LHCN-M2 (cell line): ENCODE results near the gene ERH. TPM values are rescaled to one million over a fixed set of nuclear protein-coding genes. Genes with fewer than 3 reads are reported as not detected.
"Not testable (repeated sequence)": the region's sequence is repeated elsewhere in the genome, so short reads cannot be mapped to it uniquely, and the experiment has no call there.

Source experiments
- DNase-seq: peaks from one replicate; pipeline ENCODE4 v3.0.0-alpha.2; 2012; ENCODE audit warnings: low read depth
- polyA plus RNA-seq: library from polyadenylated mRNA; unstranded; fragments of >200 nt; gene quantifications from one replicate; pipeline ENCODE4 v1.2.1, GENCODE V29; 2012; ENCODE audit warnings: missing spikeins
- total RNA-seq: library from RNA; depleted of rRNA; stranded (reverse); fragments of >200 nt; gene quantifications from 2 replicates; pipeline ENCODE4 v1.2.3, GENCODE V29; 2014; rRNA removed

The ERH gene
- total RNA-seq: 147 and 159 TPM in 2 replicates
- 223 TPM for polyA plus RNA-seq

DNA sequence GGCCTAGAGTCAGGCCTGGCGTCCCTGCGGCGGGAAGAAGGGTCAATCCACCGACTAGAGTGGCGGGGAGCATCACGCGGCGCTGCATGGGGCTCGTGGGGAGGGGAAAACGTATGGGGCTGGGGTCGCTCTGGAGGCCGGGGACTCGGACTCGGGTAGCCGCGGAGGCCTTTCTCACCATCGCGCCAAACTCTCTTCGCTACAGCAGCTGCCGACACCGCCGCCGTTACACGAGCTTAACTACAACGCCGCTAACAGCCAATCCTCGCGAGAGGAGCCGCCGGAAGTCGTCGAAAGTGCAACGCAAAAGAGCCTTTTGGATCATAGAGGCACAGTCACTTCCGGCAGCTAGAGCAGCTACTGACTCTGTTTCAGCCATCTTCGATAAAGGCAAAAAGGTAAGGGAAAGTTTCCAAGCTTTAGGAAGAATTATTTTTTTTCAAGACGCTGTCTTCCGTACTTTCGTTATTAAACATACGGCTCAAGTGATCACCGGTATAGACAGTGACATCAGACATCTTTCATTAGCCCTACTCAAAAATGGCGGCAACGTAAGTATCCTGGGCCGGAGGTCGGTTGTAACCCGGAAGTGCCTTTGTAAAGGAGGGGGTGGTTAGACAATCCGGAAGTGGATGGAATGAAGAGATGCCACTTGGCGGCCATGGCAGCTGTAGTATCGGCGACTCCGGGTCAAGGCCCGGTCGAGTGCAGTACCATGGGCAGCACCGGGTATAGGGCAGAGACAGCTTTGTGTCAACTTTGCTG lies at the start of gene ERH, which contains the start of gene SLC39A9:
ERH (minus strand) TSS at position 247 of the 765 bp plus-strand sequence; CDS start at position 181, 66 bp downstream.
SLC39A9 (plus strand) TSS at position 640 of the 765 bp plus-strand sequence. CDS start 678 bp downstream, outside the sequence.
- peak; percentile 97 for DNase-seq

DNA sequence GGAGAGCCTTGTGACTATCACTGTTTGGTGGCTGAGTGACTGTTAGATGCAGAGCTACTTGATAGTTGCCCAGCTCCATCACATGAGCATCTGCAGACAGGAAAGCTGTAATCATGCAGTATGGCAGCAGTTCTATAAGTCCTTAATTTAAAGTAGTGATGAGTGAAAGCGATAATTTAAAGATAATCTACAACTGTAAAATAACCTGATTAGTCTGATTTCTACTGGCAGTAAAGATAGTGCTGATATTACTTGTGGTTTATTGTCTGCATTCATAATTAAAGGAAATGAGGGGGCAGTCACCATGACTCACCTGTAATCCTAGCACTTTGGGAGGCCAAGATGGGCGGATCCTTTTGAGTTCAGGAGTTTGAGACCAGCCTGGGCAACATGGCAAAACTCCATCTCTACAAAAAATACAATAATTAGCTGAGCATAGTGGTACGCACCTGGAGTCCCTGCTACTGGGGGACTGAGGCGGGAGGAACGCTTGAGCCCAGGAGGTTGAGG lies 45.3 kb upstream of the ERH start:
- DNase-seq: no peak

DNA sequence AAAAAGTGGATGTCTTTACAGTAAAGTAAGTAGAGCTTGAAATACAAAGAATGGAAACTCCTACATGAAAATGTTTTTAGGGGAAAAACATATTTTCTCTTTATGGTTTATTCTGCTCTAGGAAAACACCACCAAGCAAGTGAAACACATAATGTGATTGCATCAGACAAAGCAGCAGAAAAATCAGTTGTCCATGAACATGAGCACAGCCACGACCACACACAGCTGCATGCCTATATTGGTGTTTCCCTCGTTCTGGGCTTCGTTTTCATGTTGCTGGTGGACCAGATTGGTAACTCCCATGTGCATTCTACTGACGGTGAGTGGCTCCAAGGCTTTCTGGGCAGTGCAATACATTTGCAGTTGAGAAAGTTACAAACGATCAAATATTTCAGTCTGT lies 43.8 kb upstream of the ERH start:
- DNase-seq: no peak

DNA sequence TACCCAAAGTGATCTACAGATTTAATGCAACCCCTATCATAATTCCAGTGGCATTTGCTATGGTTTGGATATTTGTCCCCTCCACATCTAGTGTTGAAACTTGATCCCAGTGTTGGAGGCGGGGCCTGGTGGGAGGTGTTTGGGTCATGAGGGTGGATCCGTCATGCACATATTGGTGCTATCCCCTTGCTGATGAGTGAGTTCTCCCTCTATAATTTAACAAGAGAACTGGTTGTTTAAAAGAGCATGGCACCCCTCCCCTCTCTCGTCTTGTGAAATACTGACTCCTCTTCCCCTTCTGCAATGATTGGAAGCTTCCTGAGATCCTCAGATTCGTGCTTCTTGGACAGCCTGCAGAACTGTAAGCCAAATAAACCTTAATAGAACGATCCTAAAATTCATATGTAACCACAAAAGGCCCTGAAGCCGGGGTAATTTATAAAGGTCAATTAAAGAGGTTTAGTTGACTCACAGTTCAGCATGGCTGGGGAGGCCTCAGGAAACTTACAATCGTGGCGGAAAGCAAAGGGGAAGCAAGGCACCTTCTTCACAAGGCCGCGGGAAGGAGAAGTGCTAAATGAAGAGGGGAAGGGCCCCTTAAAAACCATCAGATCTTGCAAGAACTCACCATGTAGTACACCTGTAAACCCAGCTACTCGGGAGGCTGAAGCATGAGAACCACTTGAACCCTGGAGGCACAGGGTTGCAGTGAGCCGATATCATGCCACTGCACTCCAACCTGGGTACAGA lies 41.6 kb upstream of the ERH start:
- no peak for DNase-seq

DNA sequence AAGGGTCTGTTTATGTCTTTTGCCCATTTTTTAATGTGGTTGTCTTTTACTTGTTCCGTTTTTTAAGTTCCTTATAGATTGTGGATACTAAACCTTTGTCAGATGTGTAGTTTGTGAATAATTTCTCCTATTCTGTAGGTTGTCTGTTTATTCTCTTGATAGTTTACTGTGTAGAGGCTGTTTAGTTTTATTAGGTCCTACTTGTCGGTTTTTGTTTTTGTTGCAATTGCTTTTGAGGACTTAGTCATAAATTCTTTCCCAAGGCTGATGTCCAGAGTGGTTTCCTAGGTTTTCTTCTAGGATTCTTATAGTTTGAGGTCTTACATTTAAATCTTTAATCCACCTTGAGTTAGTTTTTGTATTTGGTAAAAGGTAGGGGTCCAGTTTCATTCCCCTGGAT lies 34.3 kb upstream of the ERH start:
- no peak for DNase-seq

DNA sequence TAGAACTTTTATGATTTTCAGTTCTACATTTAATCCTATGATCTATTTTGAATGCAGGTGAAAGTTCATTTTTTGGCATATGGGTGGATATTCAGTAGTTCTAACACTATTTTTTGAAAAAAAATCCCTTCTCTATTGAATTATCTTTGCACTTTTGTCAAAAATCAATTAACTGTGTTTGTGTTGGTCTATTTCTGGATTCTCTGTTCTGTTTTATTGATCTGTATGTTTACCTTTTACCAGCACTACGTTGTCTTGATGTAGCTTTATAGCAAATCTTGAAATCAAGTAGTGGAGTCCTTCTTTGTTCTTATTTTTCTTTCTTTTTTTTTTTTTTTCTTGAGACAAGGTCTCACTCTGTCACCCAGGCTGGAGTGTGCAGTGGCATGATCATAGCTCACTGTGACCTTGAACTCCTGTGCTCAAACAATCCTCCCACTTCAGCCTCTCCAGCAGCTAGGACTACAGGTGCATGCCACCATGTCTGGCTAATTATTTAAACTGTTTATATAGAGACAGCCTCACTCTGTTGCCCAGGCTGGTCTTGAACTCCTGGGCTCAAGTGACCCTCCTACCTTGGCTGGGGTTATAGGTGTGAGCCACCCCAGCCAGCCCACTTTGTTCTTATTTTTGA lies 32.3 kb upstream of the ERH start:
- no peak for DNase-seq

DNA sequence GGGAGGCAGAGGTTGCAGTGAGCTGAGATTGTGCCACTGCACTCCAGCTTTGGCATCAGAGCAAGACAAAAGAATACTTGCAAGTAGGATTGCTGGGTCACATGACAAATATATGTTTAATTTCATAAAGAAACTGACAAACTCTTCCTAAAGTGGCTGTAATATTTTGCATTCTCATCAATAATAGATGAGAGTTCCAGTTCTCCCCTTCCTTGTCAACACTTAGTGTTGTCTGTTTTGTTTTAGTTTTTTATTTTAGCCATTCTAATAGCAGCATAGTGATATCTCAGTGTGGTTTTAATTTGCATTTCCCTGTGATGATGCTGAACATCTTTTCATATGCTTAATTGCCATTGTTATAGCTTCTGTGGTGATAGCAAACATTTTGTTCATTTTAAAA lies 31.5 kb upstream of the ERH start:
- no peak for DNase-seq

DNA sequence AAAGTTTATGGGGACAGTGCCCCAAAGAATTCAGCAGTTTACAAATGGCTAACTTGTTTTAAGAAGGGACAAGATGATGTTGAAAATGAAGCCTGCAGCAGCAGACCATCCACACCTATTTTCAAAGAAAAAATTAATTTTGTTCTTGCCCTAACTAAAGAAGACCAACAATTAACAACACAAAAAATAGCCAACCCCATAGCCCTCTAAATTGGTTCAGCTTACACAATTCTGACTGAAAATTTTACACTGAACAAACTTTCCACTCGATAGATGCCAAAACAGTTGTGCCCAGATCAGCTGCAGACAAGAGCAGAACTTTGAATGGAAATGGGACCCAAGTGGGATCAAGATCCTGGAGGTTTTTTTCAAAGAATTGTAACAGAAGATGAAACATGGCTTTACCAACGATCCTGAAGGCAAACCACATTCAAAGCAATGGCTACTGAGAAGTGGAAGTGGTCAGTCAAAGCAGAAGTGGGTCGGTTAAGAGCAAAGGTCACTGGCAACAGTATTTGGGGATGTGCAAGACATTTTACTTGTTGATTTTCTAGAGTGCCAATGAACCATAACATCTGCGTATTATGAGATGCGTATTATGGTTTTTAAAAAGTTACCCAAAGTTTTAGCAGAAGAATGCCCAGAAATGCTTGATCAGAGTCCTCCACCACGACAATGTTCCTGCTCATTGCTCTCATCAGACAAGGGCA lies 30.3 kb upstream of the ERH start:
- DNase-seq: no peak

DNA sequence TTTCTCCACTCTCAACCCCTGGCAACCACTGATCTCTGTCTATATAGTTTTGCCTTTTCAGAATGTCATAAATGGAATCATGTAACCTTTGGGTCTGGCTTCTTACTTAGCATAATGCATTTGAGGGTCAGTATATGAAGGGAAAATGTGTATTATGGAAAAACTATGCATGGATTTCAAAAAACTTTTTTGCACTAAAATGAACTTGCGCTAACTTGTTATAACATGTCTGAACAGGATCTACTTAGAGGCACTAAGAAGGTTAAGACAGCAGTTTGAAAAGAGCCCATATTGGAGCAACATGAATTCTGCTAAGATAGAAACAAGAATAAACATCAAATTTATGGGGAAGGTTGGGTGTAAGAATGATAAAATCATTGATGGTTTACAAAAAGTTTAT lies 29.5 kb upstream of the ERH start:
- no peak for DNase-seq

DNA sequence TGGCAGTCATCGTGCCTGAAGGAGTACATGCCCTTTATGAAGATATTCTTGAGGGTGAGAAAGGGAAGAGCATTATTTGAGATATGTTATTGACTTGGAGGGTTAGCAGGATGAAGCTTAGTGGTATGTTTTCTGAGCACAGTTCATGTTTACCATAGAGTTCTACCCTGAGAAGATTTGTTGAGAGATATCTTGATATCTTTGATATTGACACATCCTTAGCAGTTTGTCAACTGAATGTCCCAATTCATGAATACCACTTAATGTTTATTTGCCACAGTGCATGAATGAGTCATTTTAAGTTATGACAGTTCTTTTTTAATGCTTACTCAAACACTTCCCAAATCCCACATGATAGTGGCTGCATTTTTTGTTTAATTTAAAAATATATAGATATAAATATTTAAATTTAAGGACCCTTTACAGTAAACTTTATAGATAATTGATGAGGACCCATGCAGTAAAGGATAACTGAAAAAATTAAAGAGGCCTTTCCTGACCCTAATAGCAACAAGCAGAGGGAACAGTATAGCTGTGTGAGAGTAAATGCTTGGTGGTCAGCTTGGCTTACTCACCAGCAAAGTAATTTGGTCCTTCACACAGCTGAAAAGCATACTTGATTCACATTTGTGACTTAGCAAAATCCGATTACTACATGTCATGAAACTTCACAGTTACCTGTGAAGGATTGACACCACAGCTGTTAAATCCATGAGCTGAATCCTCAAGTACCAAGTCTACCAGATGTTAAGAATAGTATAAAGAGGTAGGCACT lies 26.2 kb upstream of the ERH start:
- DNase-seq: peak; percentile 84

DNA sequence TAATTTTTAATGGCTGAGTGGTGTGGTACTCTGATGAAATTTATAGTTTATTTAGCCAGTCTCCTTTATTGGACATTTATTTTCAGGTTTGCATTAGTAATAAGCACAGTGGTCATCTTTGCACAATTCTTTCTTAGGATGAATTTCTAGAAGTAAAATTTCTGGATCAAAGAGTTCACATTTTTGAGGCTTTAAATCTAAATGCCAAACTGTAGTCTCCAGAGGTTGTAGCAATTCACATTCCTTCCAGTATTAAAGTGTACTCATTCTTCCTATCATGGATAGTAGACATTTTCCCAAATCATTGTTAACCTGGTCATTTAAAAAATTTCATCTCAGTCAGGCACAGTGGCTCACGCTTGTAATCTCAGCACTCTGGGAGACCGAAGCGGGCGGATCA lies 25.2 kb upstream of the ERH start:
- DNase-seq: peak; percentile 28

DNA sequence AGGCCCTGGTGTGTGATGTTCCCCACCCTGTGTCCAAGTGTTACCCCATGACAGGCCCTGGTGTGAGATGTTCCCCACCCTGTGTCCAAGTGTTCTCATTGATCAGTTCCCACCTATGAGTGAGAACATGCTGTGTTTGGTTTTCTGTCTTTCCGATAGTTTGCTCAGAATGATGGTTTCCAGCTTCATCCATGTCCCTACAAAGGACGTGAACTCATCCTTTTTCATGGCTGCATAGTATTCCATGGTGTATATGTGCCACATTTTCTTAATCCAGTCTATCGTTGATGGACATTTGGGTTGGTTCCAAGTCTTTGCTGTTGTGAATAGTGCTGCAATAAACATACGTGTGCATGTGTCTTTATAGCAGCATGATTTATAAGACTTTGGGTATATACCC lies 18.0 kb upstream of the ERH start:
- DNase-seq: not testable (repeated sequence)

DNA sequence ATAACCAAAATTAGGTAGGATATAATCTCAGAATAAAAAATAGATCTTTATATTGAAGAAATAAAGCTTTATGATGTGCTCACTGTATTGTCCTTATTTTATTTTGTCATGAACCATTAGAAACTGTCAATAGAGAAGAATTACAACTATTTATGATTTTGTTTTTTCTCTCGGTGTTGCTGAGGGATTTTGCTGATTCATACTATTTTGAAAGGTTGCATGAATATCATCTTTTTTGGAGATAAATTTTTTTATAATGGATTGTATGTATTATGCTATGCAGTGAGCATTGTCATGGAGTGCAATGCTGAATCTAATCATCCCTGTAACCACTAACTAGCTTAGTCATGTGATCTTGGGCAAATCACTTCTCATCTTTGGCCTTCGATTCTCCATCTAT lies 15.4 kb upstream of the ERH start:
- DNase-seq: no peak

DNA sequence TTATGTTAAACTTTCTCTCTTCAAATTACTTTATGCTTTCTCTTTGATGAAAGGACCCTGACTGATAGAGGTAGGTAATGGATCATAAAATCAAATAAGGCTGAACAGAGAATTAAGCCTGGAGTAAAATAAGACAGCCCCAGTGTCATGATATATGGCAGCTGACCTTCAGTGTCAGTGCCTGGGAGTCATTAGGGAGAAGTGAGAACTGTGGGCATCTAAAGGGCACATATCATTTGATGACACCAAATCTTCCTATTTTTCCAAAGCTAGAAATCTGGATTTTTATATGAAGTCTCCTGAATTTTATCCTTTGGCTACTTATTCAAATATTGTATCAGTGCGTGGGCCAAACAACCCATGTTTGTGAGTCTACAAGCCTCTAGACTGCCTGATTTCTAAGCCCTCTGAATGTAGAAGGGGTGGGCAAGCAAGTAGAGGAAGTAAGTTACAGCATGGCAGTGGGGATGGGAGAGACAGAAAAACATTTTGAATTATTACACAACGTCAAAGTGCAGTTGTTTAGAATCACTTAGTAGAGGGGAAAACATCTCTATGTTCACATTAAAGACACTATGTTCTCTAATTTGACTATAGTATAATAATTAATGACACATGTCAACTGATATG lies 10.3 kb upstream of the ERH start:
- no peak for DNase-seq

DNA sequence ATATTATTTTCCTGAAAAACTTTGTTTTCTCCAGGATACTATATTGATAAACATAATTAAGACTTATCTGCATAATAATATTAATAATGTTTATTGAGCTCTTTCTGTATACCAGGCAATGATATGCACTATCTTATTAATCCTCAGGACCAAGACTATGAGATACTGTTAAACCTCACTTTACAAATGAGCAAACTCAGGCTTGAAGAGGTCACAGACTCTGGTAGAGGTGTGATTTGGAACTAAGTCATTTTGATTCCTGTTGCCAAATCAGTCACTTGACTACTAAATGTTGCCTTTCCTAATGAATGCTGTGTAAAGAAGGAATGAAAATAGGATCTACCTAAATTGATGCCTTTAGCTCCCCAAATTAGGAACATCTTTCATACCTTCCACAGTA lies 7.7 kb upstream of the ERH start:
- DNase-seq: no peak

DNA sequence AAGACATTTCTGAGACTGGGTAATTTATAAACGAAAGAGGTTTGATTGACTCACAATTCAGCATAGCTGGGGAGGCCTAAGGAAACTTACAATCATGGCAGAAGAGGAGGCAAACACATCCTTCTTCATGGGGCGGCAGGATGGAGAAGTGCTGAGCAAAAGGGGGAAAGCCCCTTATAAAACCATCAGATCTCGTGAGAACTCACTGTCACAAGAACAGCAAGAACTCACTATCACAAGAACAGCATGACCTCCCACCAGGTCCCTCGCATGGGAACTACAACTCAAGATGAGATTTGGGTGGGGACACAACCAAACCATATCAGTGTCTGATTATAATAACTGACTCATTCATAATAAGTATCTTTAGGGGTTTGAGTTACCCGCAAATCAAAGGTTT lies 6.8 kb upstream of the ERH start:
- no peak for DNase-seq

DNA sequence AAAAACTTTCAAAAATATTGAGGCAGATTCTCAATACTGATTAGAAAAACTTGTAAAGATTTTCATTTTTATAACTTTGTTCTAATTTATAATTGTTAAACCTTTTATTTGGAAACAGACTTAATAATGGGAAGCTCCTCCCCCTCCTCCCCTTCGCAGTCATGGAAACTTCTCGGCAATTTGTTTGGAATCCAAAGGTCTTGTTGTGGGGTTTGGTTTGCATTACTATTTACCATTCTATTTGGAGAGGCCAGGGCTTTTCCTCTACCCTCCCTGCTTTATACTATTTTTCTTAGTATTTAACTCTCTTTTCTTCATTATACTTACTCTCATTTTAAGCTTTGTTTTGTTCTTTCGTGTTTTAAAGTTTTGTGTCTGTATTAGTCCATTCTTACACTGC lies 6.4 kb upstream of the ERH start:
- DNase-seq: no peak

DNA sequence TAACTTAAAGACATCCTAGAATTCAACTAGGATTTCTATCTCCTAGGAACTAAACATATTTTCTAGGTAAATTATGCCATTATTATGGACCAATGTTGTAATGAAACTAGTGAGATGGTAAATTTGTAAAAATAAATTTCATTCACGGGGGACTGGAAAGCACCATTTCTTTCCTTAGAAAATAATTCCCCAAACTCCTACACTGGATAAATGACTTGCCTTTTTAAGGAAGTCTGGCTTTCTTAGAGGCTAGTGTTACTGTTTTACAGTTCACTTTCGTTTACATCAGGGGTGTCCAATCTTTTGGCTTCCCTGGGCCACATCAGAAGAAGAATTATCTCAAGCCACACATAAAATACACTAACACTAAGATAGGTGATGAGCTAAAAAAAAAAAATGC lies 3.7 kb upstream of the ERH start:
- DNase-seq: no peak

DNA sequence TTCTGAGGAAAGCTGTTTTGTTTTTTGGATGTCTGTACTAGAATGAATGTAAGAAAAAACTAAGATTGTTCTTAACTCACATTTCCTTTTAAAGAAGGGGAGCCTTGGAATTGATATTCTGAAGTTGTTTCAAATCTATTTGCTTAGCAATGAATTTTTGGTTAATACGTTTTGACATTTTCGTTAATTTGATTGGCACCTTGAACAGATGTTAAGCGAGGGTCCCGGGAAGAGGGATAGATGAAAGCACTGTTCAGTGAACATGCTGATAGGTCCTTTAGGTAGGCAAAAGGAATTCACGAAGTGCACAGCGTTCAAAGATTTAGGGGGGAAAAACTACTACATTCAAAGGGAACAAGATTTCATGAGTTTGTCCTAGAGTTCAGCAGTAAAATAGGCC lies 2.1 kb upstream of the ERH start:
- DNase-seq: no peak

DNA sequence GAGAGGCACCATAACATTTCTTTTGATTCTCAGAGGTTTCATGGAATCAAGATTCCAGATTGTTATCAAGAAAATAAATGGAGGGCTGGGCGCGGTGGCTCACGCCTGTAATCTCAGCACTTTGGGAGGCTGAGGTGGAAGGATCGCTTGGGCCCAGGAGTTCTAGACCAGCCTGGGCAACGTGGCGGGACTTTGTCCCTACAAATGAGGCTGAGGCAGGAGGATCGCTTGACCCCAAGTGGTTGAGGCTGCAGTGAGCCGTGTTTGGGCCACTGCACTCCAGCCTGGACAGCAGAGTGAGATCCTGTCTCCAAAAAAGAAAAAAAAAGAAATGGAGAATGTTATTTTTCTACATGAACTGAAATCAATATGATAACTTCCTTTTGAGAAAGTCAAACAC lies 1.7 kb upstream of the ERH start:
- DNase-seq: no peak
